ENCODE results near the gene HOXC10.

- TF ChIP-seq BHLHE40 (IDR thresholded peaks at IDR 0.05; ENCODE audit: borderline replicate concordance): no peak
- no peak for TF ChIP-seq FOXM1 (IDR thresholded peaks at IDR 0.05; ENCODE audit: borderline replicate concordance)
- no peak for TF ChIP-seq L3MBTL2 (conservative IDR thresholded peaks at IDR 0.05)
- TF ChIP-seq LEF1 (IDR thresholded peaks at IDR 0.05; ENCODE audit: borderline replicate concordance): no peak
- no peak for TF ChIP-seq FOXK2 (IDR thresholded peaks at IDR 0.05)
- TF ChIP-seq TARDBP (IDR thresholded peaks at IDR 0.05): no peak
- TF ChIP-seq CTBP1 (IDR thresholded peaks at IDR 0.05; ENCODE audit: borderline replicate concordance): no peak
- no peak for TF ChIP-seq FOXA1 (IDR thresholded peaks at IDR 0.05)
Observed at GRCh38 chr12:54004841-54005530, 20.0 kb downstream of the HOXC10 start.

Data from HEK293T (cell line).